ENCODE results near the gene COIL. TPM values are rescaled to one million over a fixed set of nuclear protein-coding genes. Genes with fewer than 3 reads are reported as not detected.
A peak's percentile ranks its signal among the peaks of the same experiment; 100 is the strongest.

Gene COIL
- total and polyA plus RNA-seq, 2 donors (not counting 1 experiment from before 2014, with no cell fraction given): 3.7 to 19.8 TPM

DNA sequence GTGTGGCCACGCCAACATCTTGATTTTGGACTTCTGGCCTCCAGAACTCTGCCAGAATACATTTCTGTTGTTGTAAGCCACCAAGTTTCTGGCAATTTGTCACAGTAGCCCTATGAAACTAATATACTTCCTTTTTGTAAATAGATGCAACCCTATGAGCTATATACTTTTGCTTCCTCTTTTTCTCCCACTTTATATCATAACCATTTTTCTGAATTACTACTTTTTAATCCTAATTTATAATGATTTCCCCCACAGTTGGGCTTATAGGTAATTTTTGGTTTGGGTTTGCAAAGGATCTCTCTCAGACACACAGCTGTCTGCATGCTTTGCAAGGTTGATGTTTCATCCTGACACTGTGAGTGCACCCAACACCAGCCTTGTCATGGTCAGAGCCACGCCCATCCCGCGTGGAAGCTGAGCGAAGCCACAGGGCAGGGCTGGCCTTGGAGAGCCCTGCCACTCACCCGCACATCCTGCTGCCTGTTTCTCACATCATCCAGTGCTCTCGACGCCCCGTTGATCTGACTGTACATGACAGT, 52.8 kb downstream of the COIL start:
- peak; percentile 96 for ATAC-seq (ENCODE audit: low read depth)
- Histone ChIP-seq H3K27me3 (replicated peaks in 1 of 4; ENCODE audit: control extremely low read depth in 1 of 4, control insufficient read depth in 3 of 4, insufficient read depth in 4 of 4, low read length in 3 of 4) (no peaks in the 10 kb centered on the region), H3K36me3 (replicated peaks in 1 of 2; ENCODE audit: control extremely low read depth in 1 of 2, control insufficient read depth in 1 of 2, extremely low read depth in 1 of 2, insufficient read depth in 2 of 2, low read length in 1 of 2) (peaks cover 5 to 45% of the 10 kb centered on the region in 2 experiments), H2AFZ (ENCODE audit: insufficient read depth, low read depth, low read length, poor library complexity, severe bottlenecking) (no peak overlapping the region), H3K79me2 (ENCODE audit: control insufficient read depth, insufficient read depth, low read length) (peaks cover 79% of the 10 kb centered on the region), H4K20me1 (ENCODE audit: control insufficient read depth, insufficient read depth, low read length, poor library complexity, severe bottlenecking) (peaks cover 55% of the 10 kb centered on the region), H3K4me1 (ENCODE audit: control insufficient read depth in 2 of 2, insufficient read depth in 2 of 2, low read length in 2 of 2) (peaks cover 54 to 64% of the 10 kb centered on the region in 2 donors), H3K4me2 (replicated peaks; ENCODE audit: low read depth, low read length, poor library complexity, severe bottlenecking) (peak overlapping the region; percentile 60), H3K9me3 (ENCODE audit: control extremely low read depth in 1 of 3, control insufficient read depth in 2 of 3, insufficient read depth in 1 of 3, low read length in 2 of 3) (no peaks in the 10 kb centered on the region), H3K9ac (ENCODE audit: low read length) (peak overlapping the region; percentile 15), H3K27ac (ENCODE audit: low read length in 2 of 2) (peak overlapping the region; percentile 68 to 76), H3K4me3 (ENCODE audit: control extremely low read depth in 1 of 5, extremely low read depth in 1 of 5, insufficient read depth in 1 of 5, low read depth in 2 of 5, low read length in 4 of 5) (peak overlapping the region in 1 of 5 experiments; percentile 22)
- H3K4me1 Mint-ChIP-seq: peaks cover 68% of the 10 kb centered on the region
- POLR2A ChIA-PET: interaction anchor here (0.5 kb wide), 1 partner anchor 70 kb away, joined by 3 read pairs; the partner anchor contains the start of gene SCPEP1
- H3K27ac Mint-ChIP-seq: peak overlapping the region; percentile 94
- peak; percentile 79 for DNase-seq
- no peak for TF ChIP-seq EZH2 (IDR thresholded peaks at IDR 0.05; ENCODE audit: borderline replicate concordance, insufficient read depth, low read depth, low read length, poor library complexity, severe bottlenecking)
- TF ChIP-seq, protein P1, sequence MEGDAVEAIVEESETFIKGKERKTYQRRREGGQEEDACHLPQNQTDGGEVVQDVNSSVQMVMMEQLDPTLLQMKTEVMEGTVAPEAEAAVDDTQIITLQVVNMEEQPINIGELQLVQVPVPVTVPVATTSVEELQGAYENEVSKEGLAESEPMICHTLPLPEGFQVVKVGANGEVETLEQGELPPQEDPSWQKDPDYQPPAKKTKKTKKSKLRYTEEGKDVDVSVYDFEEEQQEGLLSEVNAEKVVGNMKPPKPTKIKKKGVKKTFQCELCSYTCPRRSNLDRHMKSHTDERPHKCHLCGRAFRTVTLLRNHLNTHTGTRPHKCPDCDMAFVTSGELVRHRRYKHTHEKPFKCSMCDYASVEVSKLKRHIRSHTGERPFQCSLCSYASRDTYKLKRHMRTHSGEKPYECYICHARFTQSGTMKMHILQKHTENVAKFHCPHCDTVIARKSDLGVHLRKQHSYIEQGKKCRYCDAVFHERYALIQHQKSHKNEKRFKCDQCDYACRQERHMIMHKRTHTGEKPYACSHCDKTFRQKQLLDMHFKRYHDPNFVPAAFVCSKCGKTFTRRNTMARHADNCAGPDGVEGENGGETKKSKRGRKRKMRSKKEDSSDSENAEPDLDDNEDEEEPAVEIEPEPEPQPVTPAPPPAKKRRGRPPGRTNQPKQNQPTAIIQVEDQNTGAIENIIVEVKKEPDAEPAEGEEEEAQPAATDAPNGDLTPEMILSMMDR (IDR thresholded peaks at IDR 0.05): no peak
- H3K4me3 Mint-ChIP-seq: peak overlapping the region; percentile 80
- CTCF ChIA-PET: interaction anchor here (1.2 to 1.3 kb wide), 2 partner anchors 17 to 88 kb away, joined by 4 read pairs; no protein-coding TSS in a partner anchor
- H3K27me3 Mint-ChIP-seq: no peaks in the 10 kb centered on the region
- no peaks in the 10 kb centered on the region for H3K9me3 Mint-ChIP-seq (ENCODE audit: insufficient read depth)
- intact Hi-C loops (cut with micrococcal nuclease): loop anchor here (1.0 kb wide), 2 partner anchors 53 to 75 kb away; partner anchors contain the start of genes C17orf67 and COIL
- 6% methylated on average over 9 of the region's 9 CpGs for WGBS (ENCODE audit: insufficient coverage)

DNA sequence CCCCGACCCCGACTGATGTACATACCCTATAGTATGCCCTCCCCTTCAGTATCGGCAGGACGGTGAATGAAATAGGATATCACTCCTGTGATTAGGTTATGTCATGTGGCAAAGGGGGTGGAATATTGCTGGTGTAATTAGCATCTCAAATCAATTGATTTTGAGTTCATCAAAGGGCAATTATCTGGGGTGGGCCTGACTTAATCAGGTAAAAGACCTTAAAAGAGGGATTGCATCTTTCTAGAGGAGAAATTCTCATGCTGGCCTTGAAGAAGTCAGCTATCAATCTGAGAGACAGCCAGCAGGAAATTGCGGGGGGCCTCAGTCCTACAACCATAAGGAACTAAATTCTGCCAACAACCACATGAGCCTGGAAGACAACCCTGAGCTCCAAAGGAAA, 57.3 kb downstream of the COIL start:
- POLR2A ChIA-PET: interaction anchor here (0.5 kb wide), 1 partner anchor 75 kb away, joined by 6 read pairs; no protein-coding TSS in a partner anchor
- 100% methylated on average over 1 of the region's 5 CpGs for WGBS (ENCODE audit: insufficient coverage)

More for the DNA sequence above, 57.3 kb downstream of the COIL start:
- peaks cover 65% of the 10 kb centered on the region for H4K20me1 ChIP-seq (ENCODE audit: control insufficient read depth, insufficient read depth, low read length, poor library complexity, severe bottlenecking)
- peaks cover 36% of the 10 kb centered on the region for H3K4me1 Mint-ChIP-seq
- H3K4me1 ChIP-seq (ENCODE audit: control insufficient read depth in 2 of 2, insufficient read depth in 2 of 2, low read length in 2 of 2): peaks cover 14 to 19% of the 10 kb centered on the region in 2 donors
- ATAC-seq (ENCODE audit: low read depth) (no peak), DNase-seq (no peak)
- CTCF ChIA-PET: no interaction called here
- H3K4me3 Mint-ChIP-seq: no peak overlapping the region
- H3K9me3 ChIP-seq (ENCODE audit: control extremely low read depth in 1 of 3, control insufficient read depth in 2 of 3, insufficient read depth in 1 of 3, low read length in 2 of 3): no peaks in the 10 kb centered on the region
- H3K27me3 ChIP-seq (replicated peaks in 1 of 4; ENCODE audit: control extremely low read depth in 1 of 4, control insufficient read depth in 3 of 4, insufficient read depth in 4 of 4, low read length in 3 of 4): no peaks in the 10 kb centered on the region
- no peak overlapping the region for H3K9ac ChIP-seq (ENCODE audit: low read length)
- no peak overlapping the region for H2AFZ ChIP-seq (ENCODE audit: insufficient read depth, low read depth, low read length, poor library complexity, severe bottlenecking)
- H3K36me3 ChIP-seq (replicated peaks in 1 of 2; ENCODE audit: control extremely low read depth in 1 of 2, control insufficient read depth in 1 of 2, extremely low read depth in 1 of 2, insufficient read depth in 2 of 2, low read length in 1 of 2): peaks cover 6 to 88% of the 10 kb centered on the region in 2 experiments
- H3K27ac Mint-ChIP-seq: no peak overlapping the region
- TF ChIP-seq EZH2 (IDR thresholded peaks at IDR 0.05; ENCODE audit: borderline replicate concordance, insufficient read depth, low read depth, low read length, poor library complexity, severe bottlenecking): no peak
- no peaks in the 10 kb centered on the region for H3K27me3 Mint-ChIP-seq
- H3K9me3 Mint-ChIP-seq (ENCODE audit: insufficient read depth): no peaks in the 10 kb centered on the region
- peaks cover 74% of the 10 kb centered on the region for H3K79me2 ChIP-seq (ENCODE audit: control insufficient read depth, insufficient read depth, low read length)
- no peak overlapping the region for H3K27ac ChIP-seq (ENCODE audit: low read length in 2 of 2)
- no peak overlapping the region for H3K4me2 ChIP-seq (replicated peaks; ENCODE audit: low read depth, low read length, poor library complexity, severe bottlenecking)
- intact Hi-C loops (cut with micrococcal nuclease): no loop called here
- H3K4me3 ChIP-seq (ENCODE audit: control extremely low read depth in 1 of 5, extremely low read depth in 1 of 5, insufficient read depth in 1 of 5, low read depth in 2 of 5, low read length in 4 of 5): no peak overlapping the region

Measured in B cell (primary cell).